ENCODE results near the gene LRRC63.

LRRC63 gene

DNA sequence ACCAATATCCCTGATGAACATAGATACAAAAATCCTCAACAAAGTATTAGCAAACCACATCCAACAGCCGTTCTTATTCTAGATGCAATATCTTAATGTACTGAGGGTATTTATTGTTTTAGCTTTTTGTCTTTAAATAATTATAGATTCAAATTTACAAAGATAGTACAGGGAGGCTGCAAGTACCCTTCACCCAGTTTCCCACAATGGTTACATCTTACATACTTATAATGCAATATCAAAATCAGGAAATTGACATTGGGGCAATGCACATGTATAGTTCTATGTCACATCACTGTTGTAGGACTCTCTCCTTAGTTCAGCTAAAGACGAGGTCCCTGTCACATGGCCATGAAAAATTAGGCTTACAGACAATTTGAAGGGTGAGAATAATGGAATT is 99.5 kb downstream of the LRRC63 start:
- no peak for DNase-seq (ENCODE audit: low read depth)

DNA sequence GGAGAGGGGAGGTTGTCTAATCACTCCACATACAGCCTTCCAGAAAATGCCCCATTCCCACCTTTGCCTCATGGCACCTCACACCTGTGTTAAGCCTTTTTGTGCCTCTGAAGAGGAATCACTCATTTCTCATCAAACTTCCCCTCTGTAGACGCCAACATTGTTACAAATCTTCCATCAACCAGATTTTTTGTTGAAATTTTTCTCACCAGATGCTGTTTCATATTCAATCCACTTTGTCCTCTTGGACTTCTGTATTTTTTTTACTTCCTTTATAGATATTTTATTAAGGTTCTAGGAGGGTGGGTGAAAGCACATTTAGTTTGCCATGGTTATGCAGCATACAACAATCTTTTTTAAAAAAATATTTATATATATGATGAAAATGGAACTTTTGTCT is 101.3 kb downstream of the LRRC63 start:
- no peak for DNase-seq (ENCODE audit: low read depth)

DNA sequence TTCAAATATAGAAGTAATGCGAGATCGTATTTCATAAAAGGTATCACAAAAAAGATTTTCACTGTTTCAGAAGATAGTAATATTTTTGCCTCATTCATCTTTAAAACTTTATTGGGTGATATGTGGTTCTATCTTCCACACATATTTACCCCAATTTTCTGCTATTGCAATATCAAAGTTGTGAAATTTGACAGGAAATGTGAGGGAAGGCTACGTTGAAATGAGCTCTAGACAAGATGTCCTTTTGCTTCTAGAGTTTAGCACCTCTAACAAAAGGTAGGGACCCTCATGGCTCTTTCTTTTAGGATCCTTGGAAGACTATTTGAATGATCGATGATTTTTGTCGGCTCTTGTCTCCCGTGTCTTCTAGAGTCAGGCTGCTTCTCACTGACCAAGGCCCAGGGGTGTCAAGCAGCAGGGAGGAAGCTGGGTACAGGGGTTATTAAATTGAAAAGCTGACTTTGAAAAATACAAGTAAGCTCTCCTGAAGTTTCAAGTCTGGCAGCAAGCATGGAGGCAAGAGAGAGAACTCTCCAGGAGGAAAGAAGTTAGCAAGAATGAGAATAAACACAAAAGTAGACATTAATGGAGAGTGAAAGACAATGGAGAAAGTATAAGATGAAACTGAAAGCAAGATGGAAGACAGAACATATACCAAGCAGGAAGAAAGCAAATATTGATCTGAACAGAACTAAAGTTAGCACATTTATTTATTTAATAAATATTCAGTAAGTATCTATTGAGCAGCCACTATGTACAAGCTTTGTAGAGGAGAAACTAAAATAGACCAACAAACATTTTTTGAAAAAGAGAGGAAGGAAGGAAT is 101.9 kb downstream of the LRRC63 start:
- DNase-seq (ENCODE audit: low read depth) = no peak

DNA sequence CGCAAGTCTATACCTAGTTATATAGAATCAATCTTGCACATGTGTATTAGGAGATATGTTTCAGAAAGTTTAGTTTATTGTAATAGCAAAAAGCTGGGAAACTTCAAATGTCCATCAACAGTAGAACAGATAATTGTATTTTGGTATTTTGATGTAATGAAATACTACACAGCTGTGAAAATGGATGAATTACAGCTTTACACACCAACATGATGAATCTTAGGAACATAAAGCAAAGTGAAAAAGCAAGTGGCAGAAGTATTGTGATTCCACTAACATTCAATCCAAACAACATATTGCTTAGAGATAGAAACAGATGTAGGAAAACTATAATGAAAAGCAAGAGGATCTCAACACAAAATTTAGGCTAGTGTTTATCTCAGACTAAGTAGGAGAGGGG is 102.9 kb downstream of the LRRC63 start:
- no peak for DNase-seq (ENCODE audit: low read depth)

DNA sequence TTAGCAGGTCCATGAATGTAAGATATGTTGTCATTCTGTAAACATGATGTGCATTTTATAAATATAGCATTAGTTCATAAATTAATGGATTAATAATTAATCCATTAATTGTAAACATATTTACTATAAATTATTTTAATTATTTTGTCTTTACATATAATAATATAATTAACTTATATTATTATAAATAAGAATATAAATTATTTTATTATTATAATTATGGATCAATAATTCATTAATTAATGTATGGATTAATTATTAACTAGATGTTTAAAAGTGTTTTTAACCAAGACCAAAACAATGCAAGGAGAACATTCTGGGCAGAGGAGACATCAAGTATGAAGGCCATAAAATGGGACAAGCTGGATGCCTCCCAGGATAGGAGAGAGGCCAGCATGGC is 103.3 kb downstream of the LRRC63 start:
- no peak for DNase-seq (ENCODE audit: low read depth)

DNA sequence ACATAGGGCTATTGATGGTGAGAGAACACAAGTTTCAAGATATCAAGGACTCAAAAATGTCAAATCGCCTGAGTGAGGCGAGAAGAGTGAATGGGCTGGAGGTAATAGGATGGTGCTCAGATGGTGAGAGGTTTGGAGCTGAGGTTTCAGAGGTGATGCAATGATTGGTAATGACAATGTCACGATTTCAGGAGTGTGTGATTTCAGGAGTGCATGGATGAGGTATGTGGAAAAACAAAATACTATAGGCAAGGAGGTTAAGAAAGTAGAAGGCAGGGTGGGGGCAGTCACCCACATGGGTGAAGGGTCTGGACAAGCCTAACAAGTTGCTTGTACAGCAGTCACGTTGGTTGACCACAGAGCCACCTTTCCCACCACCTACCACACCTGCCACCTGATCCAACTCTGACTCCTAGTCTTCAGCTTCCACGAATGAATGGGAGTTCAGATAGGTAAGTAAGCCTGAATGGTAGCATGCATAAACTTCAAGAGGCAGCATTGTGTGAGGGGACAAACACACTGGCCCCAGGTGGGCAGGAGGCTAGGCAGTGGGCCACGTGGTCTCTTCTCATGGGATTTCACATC is 103.9 kb downstream of the LRRC63 start:
- no peak for DNase-seq (ENCODE audit: low read depth)

DNA sequence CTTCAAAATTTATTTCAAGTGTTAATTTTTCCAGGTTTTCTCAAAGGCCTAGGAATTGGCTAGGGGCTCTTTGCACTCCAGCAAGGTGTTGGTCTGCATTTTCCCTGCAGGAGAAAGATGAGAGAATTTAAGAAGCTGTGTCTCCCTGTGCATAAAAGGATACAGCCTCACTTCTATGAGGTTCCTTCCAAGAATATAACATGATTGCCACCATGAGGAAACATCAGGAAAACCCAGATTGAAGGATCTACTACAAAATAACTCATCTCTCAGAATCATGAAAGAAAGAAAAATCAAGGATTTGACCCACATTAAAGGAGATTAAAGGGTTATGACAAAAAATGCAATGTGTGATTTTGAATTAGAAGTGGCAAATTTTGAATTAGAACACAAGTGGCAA is 105.4 kb downstream of the LRRC63 start:
- no peak for DNase-seq (ENCODE audit: low read depth)

DNA sequence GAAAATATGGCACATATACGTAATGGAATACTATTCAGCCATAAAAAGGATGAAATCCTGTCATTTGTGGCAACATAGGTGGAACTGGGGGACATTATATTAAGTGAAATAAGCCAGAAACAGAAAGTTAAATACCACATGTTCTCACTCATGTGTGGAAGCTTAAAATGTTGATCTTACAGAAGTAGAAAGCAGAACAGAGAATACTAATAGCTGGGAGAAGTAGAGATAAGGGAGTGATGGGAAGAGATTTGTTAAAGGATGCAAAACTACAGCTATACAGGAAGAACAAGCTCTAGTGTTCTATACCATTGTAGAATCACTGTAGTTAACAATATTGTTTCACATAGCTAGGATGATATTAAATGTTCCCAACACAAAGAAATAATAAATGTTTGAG is 107.3 kb downstream of the LRRC63 start:
- DNase-seq (ENCODE audit: low read depth) = no peak

DNA sequence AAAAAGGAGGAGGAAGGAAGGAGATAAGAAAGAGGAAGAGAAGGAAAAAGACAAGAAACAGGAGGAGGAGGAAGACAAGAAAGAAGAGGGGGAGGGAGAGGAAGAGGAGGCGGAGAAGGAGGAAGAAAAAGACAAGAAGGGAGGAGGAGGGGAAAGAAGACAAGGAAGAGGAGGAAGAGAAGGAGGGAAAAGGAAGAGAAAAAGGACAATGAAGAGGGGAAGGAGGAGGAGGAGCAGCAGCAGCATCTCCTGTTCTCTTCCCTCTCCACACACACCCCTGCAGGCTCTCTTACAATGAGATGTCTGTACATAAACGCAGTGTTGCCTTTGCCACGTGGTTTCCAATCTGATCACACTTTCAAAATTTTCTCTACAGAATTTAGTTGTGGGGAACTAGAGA is 108.7 kb downstream of the LRRC63 start:
- DNase-seq (ENCODE audit: low read depth) = no peak

DNA sequence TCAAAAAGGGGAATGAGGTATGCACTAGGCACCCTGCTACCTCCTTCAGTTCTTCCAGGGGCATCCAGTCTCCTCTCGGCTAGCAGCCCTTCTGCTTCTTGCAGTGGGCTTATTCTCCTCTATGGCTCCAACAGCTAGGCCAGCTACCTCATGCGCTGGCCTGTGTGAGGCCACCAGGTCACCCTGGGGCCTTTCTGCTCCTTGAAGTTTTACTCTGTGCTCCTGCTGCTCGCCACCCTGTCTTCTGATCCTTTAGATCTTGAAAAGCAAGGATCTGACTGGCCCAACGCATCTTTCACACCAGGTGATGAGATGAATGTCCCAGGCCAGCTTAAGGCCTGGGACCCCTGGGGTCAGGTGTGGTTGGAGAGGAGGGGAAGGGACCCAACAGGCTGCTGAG is 109.1 kb downstream of the LRRC63 start:
- no peak for DNase-seq (ENCODE audit: low read depth)

DNA sequence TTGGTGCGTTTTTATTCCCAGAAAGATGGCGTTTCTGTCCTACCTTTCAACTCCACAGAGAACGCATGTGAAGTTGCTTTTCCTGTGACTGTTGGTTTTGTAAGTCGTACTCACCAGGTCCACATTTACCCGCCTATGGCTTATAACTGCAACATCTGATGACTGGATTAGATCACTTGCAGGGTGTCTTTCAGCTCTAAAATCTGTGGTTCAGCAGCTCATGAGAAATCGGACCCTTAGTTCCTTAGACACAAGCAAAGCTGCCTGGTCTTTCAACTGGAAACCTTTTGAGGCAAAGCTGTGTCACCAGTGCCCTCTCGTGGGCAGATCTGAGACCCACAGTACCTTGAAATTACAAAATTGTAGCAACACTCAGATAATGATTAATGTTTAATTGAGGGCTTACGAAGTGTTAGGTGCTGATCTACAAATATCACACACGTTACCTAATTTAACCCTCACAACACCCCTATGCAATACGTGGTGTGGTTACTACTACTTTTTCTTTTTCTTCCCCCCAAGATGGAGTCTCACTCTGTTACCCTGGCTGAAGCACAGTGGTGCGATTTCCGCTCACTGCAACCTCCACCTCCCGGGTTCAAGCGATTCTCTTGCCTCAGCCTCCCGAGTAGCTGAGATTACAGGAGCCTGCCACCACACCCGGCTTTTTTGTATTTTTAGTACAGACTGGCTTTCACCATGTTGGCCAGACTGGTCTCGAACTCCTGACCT is 109.9 kb downstream of the LRRC63 start:
- peak; percentile 54 for DNase-seq (ENCODE audit: low read depth)

DNA sequence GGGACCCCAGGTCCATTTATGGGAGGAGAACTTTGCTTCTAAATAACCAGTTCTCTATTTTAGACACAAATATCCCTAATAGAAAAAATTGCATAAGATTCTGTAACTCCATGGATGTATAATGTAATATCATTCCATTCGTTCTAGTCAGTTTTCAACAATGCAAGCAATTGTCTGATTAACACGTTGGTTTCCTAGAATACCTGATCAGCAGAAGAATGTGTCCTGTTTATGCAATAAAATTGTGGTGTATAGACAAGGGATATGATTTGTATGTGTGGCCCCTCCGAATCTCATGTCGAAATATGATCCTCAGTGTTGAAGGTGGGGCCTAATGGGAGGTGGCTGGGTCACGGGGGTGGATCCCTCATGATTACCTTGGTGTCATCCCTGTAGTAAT is 113.2 kb downstream of the LRRC63 start:
- no peak for DNase-seq (ENCODE audit: low read depth)

Data from stimulated activated CD8-positive, alpha-beta memory T cell treated with anti-CD3 and anti-CD28 coated beads, Interleukin-15, amount 100 ng/mL, for 1 hour (primary cell).